T-helper 1 cell (primary cell): ENCODE measurements around the gene PLA2G5.
"Not testable (repeated sequence)": the region's sequence is repeated elsewhere in the genome, so short reads cannot be mapped to it uniquely, and the experiment has no call there.

Experiments used
- DNase-seq, 5 donors: peaks; one replicate each; pipeline ENCODE4 v3.0.0-alpha.2; 2012 to 2020

PLA2G5 gene

DNA sequence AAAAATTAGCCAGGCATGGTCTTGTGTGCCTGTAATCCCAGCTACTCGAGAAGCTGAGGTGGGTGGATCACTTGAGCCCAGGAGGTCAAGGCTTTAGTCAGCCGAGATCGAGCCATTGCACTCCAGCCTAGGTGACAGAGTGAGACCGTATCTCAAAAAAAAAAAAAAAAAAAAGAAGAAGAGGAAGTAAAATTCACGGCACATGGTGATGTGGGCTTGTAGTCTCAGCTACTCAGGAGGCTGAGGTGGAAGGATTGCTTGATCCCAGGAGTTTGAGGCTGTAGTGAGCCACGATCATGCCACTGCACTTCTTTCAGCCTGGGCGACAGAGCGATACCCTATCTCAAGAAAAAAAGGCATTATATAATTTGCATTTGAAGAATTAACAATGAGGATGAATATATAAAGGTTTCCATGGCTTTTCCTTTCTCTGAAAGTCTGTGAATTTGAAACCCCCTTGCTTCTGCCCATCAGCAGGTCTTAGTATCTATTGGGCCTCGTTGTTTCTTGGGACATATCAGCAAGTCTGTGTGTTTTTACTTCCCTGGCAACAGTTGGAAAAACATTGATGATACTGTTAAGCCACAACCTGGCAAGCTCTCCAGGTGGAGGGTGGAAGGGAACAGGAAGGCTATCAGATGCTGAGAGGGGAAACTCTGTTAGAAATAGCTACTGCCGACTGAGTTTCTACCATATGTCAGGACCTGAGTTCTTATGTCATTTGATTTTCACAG, 53.9 kb downstream of the PLA2G5 start:
- DNase-seq, result no peak

GRCh38 chr1:20124456-20125057, 54.6 kb downstream of the PLA2G5 start:
- DNase-seq, result no peak

DNA sequence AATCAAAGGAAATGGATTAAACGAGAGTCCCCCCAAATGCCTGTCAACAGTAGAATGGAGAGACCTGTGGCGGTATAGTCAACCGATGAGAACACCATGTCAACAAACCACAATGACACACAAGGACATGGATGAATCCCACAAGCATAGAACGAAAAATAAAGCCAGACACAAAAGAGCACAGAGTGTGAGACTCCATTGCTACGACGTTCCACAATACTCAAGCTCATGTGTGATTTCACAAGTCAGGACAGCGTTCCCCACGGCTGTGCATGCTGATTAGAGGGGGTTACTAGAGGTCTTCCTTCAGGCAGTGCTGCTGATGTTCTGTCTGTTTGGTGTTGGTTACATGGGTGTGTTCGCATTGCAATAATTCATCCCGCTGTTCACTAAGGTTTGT, 55.1 kb downstream of the PLA2G5 start:
- DNase-seq, result no peak

GRCh38 chr1:20126041-20126805, 56.2 kb downstream of the PLA2G5 start:
- DNase-seq, result no peak

GRCh38 chr1:20126806-20127440, 56.9 kb downstream of the PLA2G5 start:
- DNase-seq, result no peak

DNA sequence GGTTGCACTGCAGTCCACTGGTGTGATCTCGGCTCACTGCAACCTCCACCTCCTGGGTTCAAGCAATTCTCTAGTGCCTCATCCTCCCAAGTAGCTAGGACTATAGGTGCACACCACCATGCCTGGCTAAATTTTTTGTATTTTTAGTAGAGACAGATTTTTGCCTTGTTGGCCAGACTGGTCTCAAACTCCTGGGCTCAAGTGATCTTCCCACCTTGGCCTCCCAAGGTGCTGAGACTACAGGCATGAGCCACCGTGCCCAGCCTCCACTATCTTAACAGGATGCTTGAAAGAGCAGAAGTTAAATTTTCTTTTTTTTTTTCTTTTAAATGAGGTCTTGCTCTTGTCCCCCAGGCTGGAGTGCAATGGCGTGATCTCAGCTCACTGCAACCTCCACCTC, 60.5 kb downstream of the PLA2G5 start:
- not testable (repeated sequence) for DNase-seq

GRCh38 chr1:20134995-20135394, 65.0 kb downstream of the PLA2G5 start:
- no peak for DNase-seq

- DNase-seq, result no peak
Observed at GRCh38 chr1:20136249-20136648, 66.3 kb downstream of the PLA2G5 start.

DNA sequence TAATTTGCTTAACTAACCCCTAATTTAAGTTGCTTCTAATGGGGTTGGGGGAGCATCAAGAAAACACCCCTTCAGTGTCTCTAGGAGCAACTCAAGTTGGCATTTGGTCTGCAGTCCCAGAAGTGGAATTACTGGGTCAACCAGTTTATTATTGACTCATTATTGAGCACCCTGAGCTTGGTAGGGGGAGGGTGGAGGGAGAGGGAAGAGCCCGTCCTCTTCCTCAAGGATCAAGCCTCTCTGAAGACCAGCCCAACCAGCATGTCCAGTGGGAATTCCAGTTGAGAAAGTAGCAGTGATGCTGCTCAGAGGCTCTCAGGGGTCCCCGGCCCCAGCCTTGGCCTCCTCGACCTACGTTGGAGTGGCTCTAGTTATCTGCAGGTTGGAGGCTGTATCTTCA, 67.1 kb downstream of the PLA2G5 start:
- no peak for DNase-seq

DNA sequence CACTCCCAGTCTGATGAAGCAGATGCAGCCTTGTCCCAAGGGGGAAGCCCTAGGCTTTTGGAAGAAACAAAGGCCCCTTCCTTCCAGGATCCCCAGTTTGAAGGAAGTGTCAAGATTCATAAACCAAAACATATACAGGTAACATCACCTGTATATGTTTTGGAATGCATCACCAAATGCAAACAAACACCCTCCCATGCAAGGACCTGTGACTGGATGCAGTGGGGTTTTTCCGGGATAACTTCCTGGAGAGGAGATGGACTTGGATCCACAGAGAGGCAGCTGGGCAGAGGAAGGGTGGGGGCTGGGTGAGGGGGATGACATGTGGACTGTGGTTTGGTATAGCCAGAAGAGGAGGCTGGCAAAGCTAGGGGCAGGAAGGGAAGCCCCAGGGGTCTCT, 67.6 kb downstream of the PLA2G5 start:
- DNase-seq, result no peak

DNA sequence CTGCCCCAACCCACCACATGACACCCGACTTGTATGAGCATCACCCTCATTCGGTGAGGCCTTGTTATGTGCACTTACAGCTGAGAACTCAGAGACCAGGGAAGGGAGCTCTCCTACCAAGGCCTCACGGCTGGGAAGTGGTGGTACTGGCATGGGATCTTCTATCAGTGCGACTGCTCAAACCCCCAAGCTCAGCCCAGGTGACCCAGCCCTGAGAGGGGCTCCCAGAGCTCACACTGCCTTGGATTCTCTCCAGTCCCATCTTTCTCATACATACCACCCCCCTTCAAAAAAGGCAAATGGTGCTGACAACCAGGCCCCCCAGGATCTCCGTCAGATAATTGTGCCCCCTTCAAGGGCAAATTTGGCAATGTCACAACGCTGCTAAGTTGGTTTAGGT, 68.4 kb downstream of the PLA2G5 start:
- no peak for DNase-seq

DNA sequence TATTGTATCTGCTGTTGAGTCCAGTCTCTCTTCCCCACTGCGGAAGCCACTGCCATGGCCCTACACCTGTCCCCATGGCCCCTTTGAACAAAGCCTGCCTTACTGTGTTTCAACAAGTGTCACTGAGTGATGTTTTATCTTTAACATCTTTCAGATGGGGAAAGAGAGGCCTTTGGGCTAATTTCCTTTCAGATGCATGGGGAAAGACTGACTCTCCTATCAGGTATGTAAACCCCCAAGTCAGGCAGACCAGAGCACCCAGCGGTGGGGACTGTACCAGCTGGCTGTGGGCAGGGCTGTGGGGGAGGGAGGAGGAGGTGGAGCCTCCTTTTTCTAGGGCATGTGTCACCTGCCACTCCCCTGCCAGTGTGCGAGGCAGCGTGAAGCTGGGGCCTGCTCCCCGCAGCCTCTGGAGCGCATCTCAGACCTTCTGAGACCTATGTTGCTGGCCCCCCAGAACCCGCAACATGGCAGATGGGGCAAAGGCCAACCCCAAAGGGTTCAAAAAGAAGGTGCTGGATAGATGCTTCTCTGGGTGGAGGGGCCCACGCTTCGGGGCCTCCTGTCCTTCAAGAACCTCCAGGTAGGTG, 69.1 kb downstream of the PLA2G5 start, which contains the start of gene PLA2G2F:
Gene PLA2G2F (plus strand): TSS at position 363 of the 590 bp plus-strand sequence. CDS start 105 bp downstream, at position 468.
- no peak for DNase-seq

- no peak for DNase-seq
Observed at GRCh38 chr1:20139776-20140612, 70.0 kb downstream of the PLA2G5 start.

- DNase-seq, result no peak
Observed at GRCh38 chr1:20141001-20141400, 71.0 kb downstream of the PLA2G5 start.

DNA sequence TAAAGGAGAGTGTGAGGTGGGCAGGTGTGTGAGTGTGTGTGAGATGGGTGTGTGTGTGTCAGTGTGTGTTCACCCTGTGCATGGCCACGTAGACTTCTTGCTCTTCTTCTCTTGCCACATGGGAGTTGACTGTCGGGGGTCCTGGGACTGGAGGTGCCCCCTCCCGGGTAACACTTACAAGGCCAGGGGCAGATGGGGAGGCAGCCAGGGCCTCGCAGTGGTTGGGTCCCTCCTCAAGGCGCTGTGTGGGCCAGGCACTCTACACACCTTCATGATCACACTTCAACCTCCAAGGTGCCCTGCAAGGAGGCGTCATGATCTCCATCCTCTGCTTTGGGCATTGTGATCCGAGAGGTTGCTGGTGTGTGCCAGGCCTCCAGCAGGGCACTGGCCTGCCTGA, 71.5 kb downstream of the PLA2G5 start:
- DNase-seq, result no peak
